ENCODE data around the gene HDHD5. TPM values are rescaled to one million over a fixed set of nuclear protein-coding genes. Genes with fewer than 3 reads are reported as not detected.

The HDHD5 gene
- total and polyA plus RNA-seq, 10 of the 15 experiments (the other 5 are each of a cell fraction or from before 2014, with no cell fraction given), result 1.7 to 68.0 (median 49.9) TPM

- DNase-seq (ENCODE audit: low read depth, low spot score) (no peak), ATAC-seq (no peak), FAIRE-seq (no peak)
- ChIA-PET CTCF (interaction anchor here (1.1 kb wide), 1 partner anchor 40 kb away, joined by 4 read pairs; no protein-coding TSS in a partner anchor), RAD21 (ENCODE audit: unreplicated experiment) (no interaction called here), POLR2A (no interaction called here), SMC1A (ENCODE audit: uncharacterized antibody, unreplicated experiment) (no interaction called here)
- H3K4me3 ChIP-seq, result no peak overlapping the region
- no peaks in the 10 kb centered on the region for H3K79me2 ChIP-seq (ENCODE audit: control insufficient read depth, insufficient read depth, low read length)
- no peak overlapping the region for H3K27ac ChIP-seq (ENCODE audit: control insufficient read depth, insufficient read depth)
- TF ChIP-seq PBX3 (IDR thresholded peaks at IDR 0.05; ENCODE audit: insufficient replicate concordance, low read depth, low read length) (no peak), PAX5 (IDR thresholded peaks at IDR 0.05; ENCODE audit: borderline replicate concordance, low read depth, low read length) (no peak), TARDBP (IDR thresholded peaks at IDR 0.05; ENCODE audit: borderline replicate concordance) (no peak), CHD2 (IDR thresholded peaks at IDR 0.05; ENCODE audit: borderline replicate concordance, low read depth, low read length) (no peak), CBFB (IDR thresholded peaks at IDR 0.05; ENCODE audit: low read depth) (no peak), CEBPB (IDR thresholded peaks at IDR 0.05; ENCODE audit: borderline replicate concordance in 1 of 2, low read depth in 2 of 2, low read length in 2 of 2) (no peak), MXI1 (IDR thresholded peaks at IDR 0.05; ENCODE audit: low read depth, low read length) (no peak), ZNF207 (IDR thresholded peaks at IDR 0.05; ENCODE audit: borderline replicate concordance) (no peak), FOXK2 (IDR thresholded peaks at IDR 0.05) (no peak), ZNF384 (IDR thresholded peaks at IDR 0.05; ENCODE audit: borderline replicate concordance, low read depth, low read length) (no peak), SIN3A (IDR thresholded peaks at IDR 0.05; ENCODE audit: low read depth, low read length) (no peak), IKZF2 (IDR thresholded peaks at IDR 0.05) (no peak)
- peaks cover 19 to 29% of the 10 kb centered on the region in 2 experiments for H3K36me3 ChIP-seq (ENCODE audit: control insufficient read depth in 2 of 2, insufficient read depth in 2 of 2, low read length in 1 of 2)
- H3K4me2 ChIP-seq (ENCODE audit: control insufficient read depth, insufficient read depth), result no peak overlapping the region
- intact Hi-C loops (cut with micrococcal nuclease; ENCODE audit: unreplicated experiment) (no loop called here), in situ Hi-C loops (cut with MboI) (no loop called here)
- no TSS peak for BruUV-seq (replicated peaks)
- H3K4me1 ChIP-seq (ENCODE audit: control insufficient read depth, insufficient read depth, low read length), result peaks cover 19% of the 10 kb centered on the region
- no peaks in the 10 kb centered on the region for H3K9me3 ChIP-seq (replicated peaks; ENCODE audit: control insufficient read depth, insufficient read depth, low read length)
- no peak overlapping the region for H2AFZ ChIP-seq (ENCODE audit: control insufficient read depth, low read depth, low read length)
- no peaks in the 10 kb centered on the region for H4K20me1 ChIP-seq (ENCODE audit: control insufficient read depth, insufficient read depth)
- H3K27me3 ChIP-seq (replicated peaks in 1 of 2; ENCODE audit: control insufficient read depth in 2 of 2, insufficient read depth in 2 of 2, low read length in 1 of 2), result no peaks in the 10 kb centered on the region
- H3K9ac ChIP-seq (ENCODE audit: control insufficient read depth, insufficient read depth, low read length), result no peak overlapping the region
- 87% methylated on average over 14 of the region's 14 CpGs for WGBS (ENCODE audit: insufficient coverage, insufficient replicate concordance, low lambda C conversion rate, missing lambda C conversion rate)
Measured at GRCh38 chr22:17101475-17102296, 57.4 kb downstream of the HDHD5 start.
